Peyer's patch (tissue), 4 donors: Measurements from ENCODE around the gene BRD1. TPM values are rescaled to one million over a fixed set of nuclear protein-coding genes. Genes with fewer than 3 reads are reported as not detected.

Source experiments
- DNase-seq, 3 donors: peaks; one replicate each; pipeline ENCODE4 v3.0.0-alpha.2; 2017 to 2019
- H3K27ac ChIP-seq, 4 donors: fragments of 200-600 bp; sonication (generic); one replicate each; pipeline ENCODE4 v1.5.1; 2016 to 2019
- H3K27me3 ChIP-seq, 2 donors: fragments of 200-600 bp; sonication (generic); one replicate each; pipeline ENCODE4 v1.5.1; 2019
- H3K36me3 ChIP-seq, 3 donors: fragments of 200-600 bp; sonication (generic); one replicate each; pipeline ENCODE4 v1.5.1; 2016 to 2019
- H3K4me1 ChIP-seq, 4 donors: fragments of 200-600 bp; sonication (generic); one replicate each; pipeline ENCODE4 v1.5.1; 2016 to 2019
- H3K4me3 ChIP-seq, 4 donors: fragments of 200-600 bp; sonication (generic); 1 replicate in 3 of 4; 2 replicates in 1 of 4; pipeline ENCODE4 v1.5.1; 2016 to 2019; ENCODE audit warnings: mild to moderate bottlenecking in 1 of 4
- H3K9me3 ChIP-seq, 4 donors: fragments of 200-600 bp; sonication (generic); one replicate each; pipeline ENCODE4 v1.5.1; 2016 to 2019; ENCODE audit warnings: mild to moderate bottlenecking in 1 of 4
- CTCF ChIP-seq, 6 experiments: fragments of 450-650 bp in 4 of 6; fragments of 200-600 bp in 2 of 6; sonication (generic) in 1 of 6; IDR thresholded peaks; one replicate each; pipeline ENCODE4 v1.5.1; 2017 to 2019; ENCODE audit warnings: antibody characterized with exemption in 6 of 6, mild to moderate bottlenecking in 3 of 6, moderate library complexity in 1 of 6
- POLR2A ChIP-seq, 2 donors: fragments of 450-650 bp; IDR thresholded peaks; one replicate each; pipeline ENCODE4 v1.5.1; 2017; ENCODE audit warnings: antibody characterized with exemption in 2 of 2, mild to moderate bottlenecking in 2 of 2, moderate library complexity in 2 of 2
- total RNA-seq, 4 donors: library from RNA; depleted of rRNA; stranded (reverse); fragments of >200 nt; gene quantifications; one replicate each; pipeline ENCODE4 v1.1.0, GENCODE V29; 2016

The BRD1 gene
- total RNA-seq, 4 donors from 2014 or later: 54.1 to 126 (median 78.5) TPM

GRCh38 chr22:49739138-49739537 lies 88.5 kb downstream of the BRD1 start:
- Histone ChIP-seq H3K9me3 (no peaks in the 10 kb centered on the region), H3K27me3 (no peaks in the 10 kb centered on the region), H3K27ac (no peak overlapping the region), H3K4me1 (no peaks in the 10 kb centered on the region), H3K4me3 (no peak overlapping the region), H3K36me3 (no peaks in the 10 kb centered on the region)
- TF ChIP-seq CTCF (IDR thresholded peaks at IDR 0.05) (no peak), POLR2A (IDR thresholded peaks at IDR 0.05) (no peak)
- DNase-seq: no peak

- no peaks in the 10 kb centered on the region for H3K36me3 ChIP-seq
- peak in 2 of 3 donors; percentile 9 to 13 for DNase-seq
- H3K4me3 ChIP-seq: no peak overlapping the region
- no peaks in the 10 kb centered on the region for H3K9me3 ChIP-seq
- H3K4me1 ChIP-seq: no peaks in the 10 kb centered on the region
- H3K27me3 ChIP-seq: no peaks in the 10 kb centered on the region
- no peak for TF ChIP-seq CTCF (IDR thresholded peaks at IDR 0.05)
- no peak for TF ChIP-seq POLR2A (IDR thresholded peaks at IDR 0.05)
- no peak overlapping the region for H3K27ac ChIP-seq
Measured at GRCh38 chr22:49738566-49738965, 89.1 kb downstream of the BRD1 start.

- Histone ChIP-seq H3K9me3 (no peaks in the 10 kb centered on the region), H3K36me3 (no peaks in the 10 kb centered on the region), H3K27me3 (no peaks in the 10 kb centered on the region), H3K4me1 (no peaks in the 10 kb centered on the region), H3K4me3 (no peak overlapping the region), H3K27ac (no peak overlapping the region)
- DNase-seq: peak in 2 of 3 donors; percentile 3 to 40
- TF ChIP-seq POLR2A (IDR thresholded peaks at IDR 0.05) (no peak), CTCF (IDR thresholded peaks at IDR 0.05) (no peak)
Measured at GRCh38 chr22:49738006-49738405, 89.7 kb downstream of the BRD1 start.

GRCh38 chr22:49737101-49737551 lies 90.5 kb downstream of the BRD1 start:
- TF ChIP-seq CTCF (IDR thresholded peaks at IDR 0.05) (no peak), POLR2A (IDR thresholded peaks at IDR 0.05) (no peak)
- no peak overlapping the region for H3K27ac ChIP-seq
- H3K27me3 ChIP-seq: no peaks in the 10 kb centered on the region
- H3K4me3 ChIP-seq: no peak overlapping the region
- no peaks in the 10 kb centered on the region for H3K36me3 ChIP-seq
- no peaks in the 10 kb centered on the region for H3K9me3 ChIP-seq
- no peaks in the 10 kb centered on the region for H3K4me1 ChIP-seq
- DNase-seq: peak in 2 of 3 donors; percentile 29 to 33

- peak in 2 of 3 donors; percentile 7 to 23 for DNase-seq
- Histone ChIP-seq H3K27me3 (no peaks in the 10 kb centered on the region), H3K9me3 (no peaks in the 10 kb centered on the region), H3K36me3 (no peaks in the 10 kb centered on the region), H3K4me3 (no peak overlapping the region), H3K4me1 (no peaks in the 10 kb centered on the region), H3K27ac (no peak overlapping the region)
- TF ChIP-seq CTCF (IDR thresholded peaks at IDR 0.05) (no peak), POLR2A (IDR thresholded peaks at IDR 0.05) (no peak)
Measured at GRCh38 chr22:49736538-49736937, 91.1 kb downstream of the BRD1 start.

- no peaks in the 10 kb centered on the region for H3K9me3 ChIP-seq
- no peaks in the 10 kb centered on the region for H3K27me3 ChIP-seq
- H3K4me1 ChIP-seq: no peaks in the 10 kb centered on the region
- H3K27ac ChIP-seq: no peak overlapping the region
- TF ChIP-seq CTCF (IDR thresholded peaks at IDR 0.05): no peak
- TF ChIP-seq POLR2A (IDR thresholded peaks at IDR 0.05): no peak
- H3K4me3 ChIP-seq: no peak overlapping the region
- peak in 2 of 3 donors; percentile 24 to 35 for DNase-seq
- no peaks in the 10 kb centered on the region for H3K36me3 ChIP-seq
Measured at GRCh38 chr22:49735901-49736421, 91.7 kb downstream of the BRD1 start.
